Spleen (tissue), 11 donors: ENCODE data around the gene EIF2B2. TPM values are rescaled to one million over a fixed set of nuclear protein-coding genes. Genes with fewer than 3 reads are reported as not detected.

Source experiments
- DNase-seq: peaks from one replicate; pipeline ENCODE4 v3.0.0-alpha.2; 2020
- H3K27ac ChIP-seq, 8 donors: fragments of 200-600 bp; sonication (generic) in 7 of 8; 1 replicate in 4 of 8; 2 replicates in 4 of 8; pipeline versions ENCODE4 v1.5.0 to v1.8.0; 2016 to 2021; ENCODE audit warnings: inconsistent platforms in 4 of 8, mild to moderate bottlenecking in 4 of 8, moderate library complexity in 1 of 8
- H3K27me3 ChIP-seq, 7 donors: fragments of 200-600 bp; sonication (generic) in 6 of 7; replicated peaks in 1 of 7; 1 replicate in 4 of 7; 2 replicates in 3 of 7; pipeline versions ENCODE4 v1.5.0 to v1.8.0; 2016 to 2021; ENCODE audit warnings: inconsistent platforms in 3 of 7, mild to moderate bottlenecking in 1 of 7
- H3K36me3 ChIP-seq, 6 donors: fragments of 200-600 bp; sonication (generic) in 5 of 6; 1 replicate in 4 of 6; 2 replicates in 2 of 6; pipeline versions ENCODE4 v1.5.0 to v1.8.0; 2016 to 2021; ENCODE audit warnings: inconsistent platforms in 2 of 6
- H3K4me1 ChIP-seq, 6 donors: fragments of 200-600 bp; sonication (generic) in 5 of 6; 1 replicate in 3 of 6; 2 replicates in 3 of 6; pipeline versions ENCODE4 v1.5.0 to v1.8.0; 2016 to 2021; ENCODE audit warnings: inconsistent platforms in 3 of 6
- H3K4me3 ChIP-seq, 8 donors: fragments of 200-600 bp; sonication (generic) in 7 of 8; 1 replicate in 4 of 8; 2 replicates in 4 of 8; pipeline versions ENCODE4 v1.5.0 to v1.8.0; 2016 to 2021; ENCODE audit warnings: inconsistent platforms in 4 of 8, mild to moderate bottlenecking in 4 of 8, moderate library complexity in 2 of 8
- H3K9me3 ChIP-seq, 8 donors: fragments of 200-600 bp; sonication (generic) in 7 of 8; 1 replicate in 4 of 8; 2 replicates in 4 of 8; pipeline versions ENCODE4 v1.5.0 to v1.8.0; 2016 to 2021; ENCODE audit warnings: inconsistent platforms in 4 of 8
- POLR2A ChIP-seq, 3 donors: fragments of 450-650 bp; IDR thresholded peaks; one replicate each; pipeline ENCODE4 v1.5.1; 2017; ENCODE audit warnings: antibody characterized with exemption in 3 of 3, mild to moderate bottlenecking in 1 of 3
- POLR2AphosphoS5 ChIP-seq, 3 donors: sonication (generic); formaldehyde crosslinking; IDR thresholded peaks; one replicate each; pipeline ENCODE4 v1.5.1; 2017; ENCODE audit warnings: antibody characterized with exemption in 3 of 3
- WGBS, 5 donors: extraction: QIAGEN DNeasy Blood & Tissue Kit in 3 of 5; methylation state at CpG; one replicate each; pipeline versions ENCODE4 v1.1.5 to v1.1.7; 2013 to 2018; 5-methylcytosine and 5-hydroxymethylcytosine counted together
- intact Hi-C: fragments of 100-400 bp; cut with DNase I; formaldehyde crosslinking; loops from one replicate; pipeline ENCODE4 v1.15.0; 2023; ENCODE audit warnings: low total_unique reads
- polyA plus RNA-seq, 3 donors: library from polyadenylated mRNA; stranded (reverse); fragments of 200-250 nt; gene quantifications; one replicate each; pipeline ENCODE4 v1.2.1, GENCODE V29; 2013
- total RNA-seq, 7 donors: library from RNA; depleted of rRNA in 3 of 7; stranded (reverse); fragments of >200 nt in 3 of 7; fragmentation: NEBNext Ultra II Directional in 4 of 7; extraction: Animal tissue kit (Norgen Biotek cat#: 25700) in 4 of 7; gene quantifications; one replicate each; pipeline versions ENCODE4 v1.1.0 to v1.2.1, GENCODE V29; 2016 to 2021
- TF ChIP-seq, protein P1 (sequence below), 11 experiments: fragments of 200-600 bp in 7 of 11; fragments of 450-650 bp in 4 of 11; sonication (generic) in 4 of 11; IDR thresholded peaks in 8 of 11; conservative IDR thresholded peaks in 3 of 11; 1 replicate in 7 of 11; 2 replicates in 4 of 11; pipeline versions ENCODE4 v1.4.0 to v1.8.0; 2016 to 2021; ENCODE audit warnings: antibody characterized with exemption in 11 of 11, inconsistent platforms in 4 of 11, mild to moderate bottlenecking in 1 of 11
- donor health status: healthy with polysubstance abuse.
- donor health status: DM: no; HTN: no; CAD: no; lungs with moderate emphysema.
- donor health status: DM: no; HTN: no; CAD: no.
- donor health status: Bipolar disorder and iron deficiency.
- donor health status: healthy.
- donor health status: DM: no; HTN: no; CAD: no.
- donor health status: DM: yes; HTN: yes; CAD: no.

Gene EIF2B2
- total and polyA plus RNA-seq, 10 donors = 16.0 to 38.1 (median 25.8) TPM

DNA sequence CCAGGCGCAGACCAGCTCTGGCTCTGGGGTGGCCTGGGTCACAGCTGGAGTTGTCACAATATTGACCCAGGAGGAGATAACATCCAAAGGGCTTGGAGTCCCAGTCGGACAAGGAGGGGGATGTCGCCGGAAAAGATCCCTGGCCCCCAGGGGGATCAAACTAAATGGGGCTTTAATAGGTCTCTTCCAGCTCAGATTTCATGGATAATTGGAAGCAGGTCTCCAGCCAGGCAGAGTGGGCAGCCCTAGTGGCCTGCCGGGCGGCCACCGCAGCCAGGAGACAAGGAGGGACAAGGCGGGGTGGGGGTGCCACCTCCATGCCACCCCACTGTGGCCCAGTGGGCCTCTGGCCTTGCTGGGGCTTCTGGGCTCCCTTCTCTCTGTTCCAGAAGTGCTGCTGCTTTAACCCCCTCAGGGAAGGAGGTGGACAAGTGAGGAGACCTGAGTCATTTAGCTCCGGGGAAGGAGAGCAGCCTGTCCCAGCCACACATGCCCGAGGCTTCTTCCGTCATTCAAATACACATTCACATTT is 24.2 kb upstream of the EIF2B2 start:
- Histone ChIP-seq H3K27me3 (no peaks in the 10 kb centered on the region), H3K4me3 (no peak overlapping the region), H3K9me3 (no peaks in the 10 kb centered on the region), H3K4me1 (peaks cover 0 to 20% (median 9%) of the 10 kb centered on the region in 6 donors), H3K27ac (no peak overlapping the region), H3K36me3 (no peaks in the 10 kb centered on the region)
- TF ChIP-seq POLR2AphosphoS5 (IDR thresholded peaks at IDR 0.05) (no peak), POLR2A (IDR thresholded peaks at IDR 0.05) (no peak)
- TF ChIP-seq, protein P1, sequence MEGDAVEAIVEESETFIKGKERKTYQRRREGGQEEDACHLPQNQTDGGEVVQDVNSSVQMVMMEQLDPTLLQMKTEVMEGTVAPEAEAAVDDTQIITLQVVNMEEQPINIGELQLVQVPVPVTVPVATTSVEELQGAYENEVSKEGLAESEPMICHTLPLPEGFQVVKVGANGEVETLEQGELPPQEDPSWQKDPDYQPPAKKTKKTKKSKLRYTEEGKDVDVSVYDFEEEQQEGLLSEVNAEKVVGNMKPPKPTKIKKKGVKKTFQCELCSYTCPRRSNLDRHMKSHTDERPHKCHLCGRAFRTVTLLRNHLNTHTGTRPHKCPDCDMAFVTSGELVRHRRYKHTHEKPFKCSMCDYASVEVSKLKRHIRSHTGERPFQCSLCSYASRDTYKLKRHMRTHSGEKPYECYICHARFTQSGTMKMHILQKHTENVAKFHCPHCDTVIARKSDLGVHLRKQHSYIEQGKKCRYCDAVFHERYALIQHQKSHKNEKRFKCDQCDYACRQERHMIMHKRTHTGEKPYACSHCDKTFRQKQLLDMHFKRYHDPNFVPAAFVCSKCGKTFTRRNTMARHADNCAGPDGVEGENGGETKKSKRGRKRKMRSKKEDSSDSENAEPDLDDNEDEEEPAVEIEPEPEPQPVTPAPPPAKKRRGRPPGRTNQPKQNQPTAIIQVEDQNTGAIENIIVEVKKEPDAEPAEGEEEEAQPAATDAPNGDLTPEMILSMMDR (IDR thresholded peaks at IDR 0.05 in 8 of 11, conservative IDR thresholded peaks at IDR 0.05 in 3 of 11) = no peak
- no peak for DNase-seq
- 90 to 96% (median 93%) methylated on average over 9 to 11 of the region's 11 CpGs for WGBS, 5 donors
- intact Hi-C loops = no loop called here

GRCh38 chr14:74979029-74979428 is 23.7 kb upstream of the EIF2B2 start:
- no peaks in the 10 kb centered on the region for H3K27me3 ChIP-seq
- no peak for DNase-seq
- no peaks in the 10 kb centered on the region for H3K9me3 ChIP-seq
- H3K27ac ChIP-seq = no peak overlapping the region
- 69 to 87% (median 84%) methylated on average over 4 of the region's 4 CpGs for WGBS, 5 donors
- peaks cover 0 to 16% (median 4%) of the 10 kb centered on the region in 6 donors for H3K4me1 ChIP-seq
- no peak for TF ChIP-seq POLR2A (IDR thresholded peaks at IDR 0.05)
- TF ChIP-seq, protein P1 (IDR thresholded peaks at IDR 0.05 in 8 of 11, conservative IDR thresholded peaks at IDR 0.05 in 3 of 11) = no peak
- no peak for TF ChIP-seq POLR2AphosphoS5 (IDR thresholded peaks at IDR 0.05)
- intact Hi-C loops = no loop called here
- no peak overlapping the region for H3K4me3 ChIP-seq
- H3K36me3 ChIP-seq = no peaks in the 10 kb centered on the region

DNA sequence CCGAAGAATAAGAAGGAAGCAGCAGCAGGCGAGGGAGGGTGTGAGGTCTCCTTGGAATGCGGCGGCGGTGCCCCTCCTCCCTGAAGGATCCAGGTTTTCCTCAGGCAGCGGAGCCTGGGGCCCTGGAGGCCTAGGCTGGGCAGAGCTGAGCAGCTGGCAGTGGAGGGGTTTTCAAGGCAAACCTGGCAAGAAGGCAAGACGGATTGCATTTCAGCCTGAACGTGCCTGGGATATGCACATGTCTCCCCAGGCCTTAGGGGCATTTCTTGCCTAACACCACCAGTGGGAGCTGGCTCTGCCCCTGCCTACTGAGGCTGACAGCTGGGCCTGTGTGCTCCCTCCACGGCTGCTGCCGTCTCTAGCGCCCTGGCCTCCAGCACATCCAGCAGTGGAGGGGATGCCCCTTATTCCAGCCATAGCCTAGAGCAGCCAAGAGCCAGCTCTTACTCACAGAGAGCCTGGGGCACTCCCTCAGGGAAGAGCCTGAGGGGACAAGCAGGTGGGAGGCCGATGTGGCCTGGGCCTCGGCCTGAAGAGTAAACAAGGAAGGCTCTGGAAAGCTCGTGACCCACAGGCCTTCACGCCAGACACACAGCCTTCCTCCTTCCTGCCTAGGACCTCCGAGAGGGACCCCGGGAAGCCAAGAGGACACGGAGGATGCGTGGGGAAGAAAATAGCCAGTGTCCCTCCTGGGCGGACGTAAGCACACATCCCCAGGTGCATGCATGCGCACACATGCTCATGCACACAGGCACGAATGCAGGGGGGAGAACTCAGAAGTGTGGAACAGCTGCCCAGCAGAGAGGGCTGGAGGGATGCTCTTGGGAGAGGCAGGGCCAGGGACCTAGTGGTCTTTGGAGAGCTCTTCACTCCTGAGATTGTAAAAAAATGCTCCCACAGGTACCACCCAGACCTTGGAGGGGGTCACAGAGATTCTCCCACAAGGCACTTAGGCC is 23.0 kb upstream of the EIF2B2 start:
- WGBS, 5 donors = 74 to 90% (median 81%) methylated on average over 21 to 23 of the region's 23 CpGs
- Histone ChIP-seq H3K9me3 (no peaks in the 10 kb centered on the region), H3K27ac (peak overlapping the region in 1 of 8 donors; percentile 0), H3K4me3 (no peak overlapping the region), H3K4me1 (peaks cover 0 to 16% (median 3%) of the 10 kb centered on the region in 6 donors), H3K36me3 (no peaks in the 10 kb centered on the region), H3K27me3 (no peaks in the 10 kb centered on the region)
- no peak for DNase-seq
- TF ChIP-seq POLR2AphosphoS5 (IDR thresholded peaks at IDR 0.05) (no peak), POLR2A (IDR thresholded peaks at IDR 0.05) (no peak)
- TF ChIP-seq, protein P1 (IDR thresholded peaks at IDR 0.05 in 8 of 11, conservative IDR thresholded peaks at IDR 0.05 in 3 of 11) = no peak
- intact Hi-C loops = no loop called here

DNA sequence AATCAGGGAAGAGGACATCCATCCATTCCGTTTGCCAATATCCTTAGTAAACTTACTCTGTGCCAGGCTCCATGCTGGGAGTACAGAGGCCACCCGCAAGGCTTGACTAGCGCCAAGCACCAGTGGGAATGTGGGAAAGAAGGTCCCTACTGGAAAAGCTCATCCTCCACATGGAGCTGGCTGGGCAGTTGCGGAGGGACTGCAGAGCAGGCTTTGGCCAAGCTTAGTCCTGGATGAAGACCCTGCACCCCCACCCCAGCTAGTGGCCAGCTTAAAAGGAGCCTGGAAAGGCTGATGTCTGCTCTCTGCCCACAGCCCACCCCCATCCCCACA is 22.4 kb upstream of the EIF2B2 start:
- Histone ChIP-seq H3K27ac (peak overlapping the region in 2 of 8 donors; percentile 14 to 24), H3K4me1 (peaks cover 0 to 16% (median 3%) of the 10 kb centered on the region in 6 donors), H3K9me3 (no peaks in the 10 kb centered on the region), H3K27me3 (no peaks in the 10 kb centered on the region), H3K36me3 (no peaks in the 10 kb centered on the region), H3K4me3 (no peak overlapping the region)
- intact Hi-C loops = no loop called here
- TF ChIP-seq POLR2A (IDR thresholded peaks at IDR 0.05) = no peak
- no peak for DNase-seq
- 88 to 97% (median 91%) methylated on average over 4 of the region's 4 CpGs for WGBS, 5 donors
